ENCODE measurements around the gene GPA33.

DNA sequence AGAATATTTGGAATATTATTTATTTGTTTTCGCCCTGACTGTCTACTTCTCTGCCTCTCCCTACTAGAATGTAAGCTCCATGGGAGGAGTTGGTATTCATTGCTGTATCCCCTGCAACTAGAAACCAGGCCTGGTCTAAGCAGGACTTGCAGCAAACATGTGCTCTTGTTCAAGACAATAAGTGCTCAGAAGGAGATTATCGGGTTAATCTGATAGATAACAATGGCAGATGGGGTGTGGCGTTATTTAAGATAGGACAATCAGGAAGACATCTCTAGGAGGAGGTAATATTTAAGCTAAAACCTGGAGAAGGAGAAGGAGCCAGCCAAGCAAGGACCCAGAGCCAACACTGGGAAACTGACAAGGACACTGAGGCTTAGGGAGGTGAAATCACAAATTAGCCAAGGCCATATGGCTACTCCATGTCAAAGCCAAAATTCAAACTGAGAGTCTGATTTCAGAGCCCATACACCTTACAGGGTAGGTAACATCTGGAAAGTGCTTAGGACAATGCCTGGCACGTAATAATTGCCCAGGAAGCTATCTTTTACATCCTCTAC, 45.2 kb upstream of the GPA33 start:
- no peak for TF ChIP-seq CTCF (IDR thresholded peaks at IDR 0.05; ENCODE audit: low read depth, low read length)
- no peak for TF ChIP-seq EZH2phosphoT487 (IDR thresholded peaks at IDR 0.05; ENCODE audit: low read depth)

Data from OCI-LY3 (cell line).